AML-193 (cell line): ENCODE results near the gene DZIP1L.

Experiments used
- DNase-seq, 2 experiments: peaks; one replicate each; lab custom pipeline; 2025; lab: John Stamatoyannopoulos, UW

Gene DZIP1L

GRCh38 chr3:138034918-138035317 is 80.5 kb downstream of the DZIP1L start:
- DNase-seq = no peak

DNA sequence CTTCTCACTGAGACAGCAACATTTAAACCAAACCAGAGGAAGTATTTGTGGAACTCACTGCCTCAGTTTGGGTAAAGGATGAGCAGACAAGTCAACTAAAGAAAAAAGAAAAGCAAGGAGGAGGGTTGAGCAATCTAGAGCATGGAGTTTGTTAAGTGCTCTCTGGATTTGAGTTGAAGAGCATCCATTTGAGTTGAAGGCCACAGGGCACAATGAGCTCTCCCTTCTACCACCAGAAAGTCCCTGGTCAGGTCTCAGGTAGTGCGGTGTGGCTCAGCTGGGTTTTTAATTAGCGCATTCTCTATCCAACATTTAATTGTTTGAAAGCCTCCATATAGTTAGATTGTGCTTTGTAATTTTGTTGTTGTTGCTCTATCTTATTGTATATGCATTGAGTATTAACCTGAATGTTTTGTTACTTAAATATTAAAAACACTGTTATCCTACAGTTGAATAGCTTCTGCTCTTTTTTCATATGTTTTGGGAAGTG is 82.2 kb downstream of the DZIP1L start:
- no peak for DNase-seq

DNA sequence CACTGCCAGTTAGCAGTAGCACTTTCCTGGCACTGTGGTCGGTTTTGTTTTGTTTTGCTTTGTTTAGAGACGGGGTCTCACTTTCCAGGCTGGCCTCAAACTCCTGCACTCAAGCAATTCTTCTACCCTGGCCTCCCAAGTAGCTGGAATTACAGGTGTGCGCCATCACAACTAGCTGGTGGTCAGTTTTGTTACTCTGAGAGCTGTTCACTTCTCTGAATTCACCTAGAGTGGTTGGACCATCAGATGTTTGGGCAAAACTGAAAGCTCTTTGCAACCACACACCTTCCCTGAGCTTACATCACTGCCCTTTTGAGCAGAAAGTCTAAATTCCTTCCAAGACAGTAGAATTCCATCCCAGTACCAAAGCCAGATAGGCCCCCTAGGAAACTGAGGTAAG is 82.8 kb downstream of the DZIP1L start:
- no peak for DNase-seq

DNA sequence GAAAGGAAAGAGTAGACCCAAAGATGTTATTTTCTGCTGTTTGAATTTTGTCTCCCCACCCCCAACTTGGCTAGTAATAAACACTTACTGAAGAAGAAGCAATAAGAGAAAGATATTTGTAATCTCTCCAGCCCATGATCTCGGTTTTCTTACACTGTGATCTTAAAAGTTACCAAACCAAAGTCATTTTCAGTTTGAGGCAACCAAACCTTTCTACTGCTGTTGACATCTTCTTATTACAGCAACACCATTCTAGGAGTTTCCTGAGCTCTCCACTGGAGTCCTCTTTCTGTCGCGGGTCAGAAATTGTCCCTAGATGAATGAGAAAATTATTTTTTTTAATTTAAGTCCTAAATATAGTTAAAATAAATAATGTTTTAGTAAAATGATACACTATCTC is 83.9 kb downstream of the DZIP1L start:
- DNase-seq = no peak

DNA sequence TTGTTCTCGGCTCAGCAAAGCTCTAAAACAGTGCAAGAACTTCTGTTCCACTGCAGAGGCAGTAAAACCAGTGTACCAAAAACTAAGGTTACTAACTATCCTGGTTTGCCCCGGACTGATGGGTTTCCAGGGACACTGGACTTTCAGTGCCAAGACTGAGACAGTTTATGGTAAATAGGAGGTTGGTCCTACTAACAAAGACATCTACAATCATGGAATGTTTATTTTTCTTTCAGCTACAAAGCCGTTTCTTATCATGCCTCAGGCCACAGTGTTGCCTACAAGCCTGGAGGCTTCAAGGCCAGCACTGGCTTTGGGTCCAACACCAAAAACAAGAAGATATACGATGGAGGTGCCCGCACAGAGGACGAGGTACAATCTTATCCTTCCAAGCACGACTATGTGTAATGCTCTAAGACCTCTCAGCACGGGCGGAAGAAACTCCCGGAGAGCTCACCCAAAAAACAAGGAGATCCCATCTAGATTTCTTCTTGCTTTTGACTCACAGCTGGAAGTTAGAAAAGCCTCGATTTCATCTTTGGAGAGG is 84.6 kb downstream of the DZIP1L start:
- DNase-seq = no peak

- no peak for DNase-seq
Observed at GRCh38 chr3:138027821-138028220, 87.6 kb downstream of the DZIP1L start.

DNA sequence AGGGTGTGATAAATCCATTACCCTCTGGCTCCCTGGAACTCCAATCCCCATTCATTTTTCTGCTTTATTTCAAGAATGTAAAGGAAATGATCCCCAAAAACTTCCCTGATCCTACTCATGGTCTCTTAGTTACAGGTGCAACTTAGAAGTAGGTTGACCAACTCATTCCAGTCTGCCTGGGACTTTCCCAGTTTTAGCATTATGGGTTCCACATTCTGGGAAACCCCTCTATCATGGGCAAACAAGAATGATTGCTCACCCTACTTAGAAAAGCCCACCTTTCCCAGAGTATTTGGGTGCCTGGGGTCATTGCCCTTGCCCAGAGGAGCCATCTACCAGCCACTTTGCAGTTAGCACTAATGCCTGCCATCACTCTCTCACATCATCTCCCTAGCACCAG is 89.9 kb downstream of the DZIP1L start:
- no peak for DNase-seq

GRCh38 chr3:138023754-138024153 is 91.7 kb downstream of the DZIP1L start:
- DNase-seq = no peak

- DNase-seq = no peak
Observed at GRCh38 chr3:138019281-138020069, 95.9 kb downstream of the DZIP1L start.

- no peak for DNase-seq
Observed at GRCh38 chr3:138016065-138016464, 99.3 kb downstream of the DZIP1L start.

DNA sequence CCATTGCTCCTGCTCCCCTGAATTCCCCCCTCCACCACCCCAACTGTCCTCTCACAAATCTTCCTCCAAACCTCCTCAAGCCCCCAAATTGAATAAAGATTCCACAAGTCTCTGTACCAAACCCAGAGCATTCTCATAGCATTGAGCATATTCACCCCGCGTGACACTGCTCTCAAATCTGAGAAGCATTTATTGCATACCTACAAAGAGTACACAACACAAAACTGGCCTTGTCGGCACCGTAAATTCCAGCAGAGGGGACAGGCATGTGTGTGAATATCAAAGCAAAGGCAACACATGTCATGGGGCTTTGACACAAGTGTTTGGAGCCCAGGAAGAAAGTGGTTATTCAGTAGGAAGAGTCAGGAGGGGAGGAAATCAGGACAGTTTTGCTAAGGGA is 102.9 kb downstream of the DZIP1L start:
- no peak for DNase-seq
